GM15510 (cell line): Measurements from ENCODE around the gene SERINC4.

Experiments
- POLR2A ChIP-seq: IDR thresholded peaks from 3 replicates; pipeline ENCODE4 v1.6.1; 2011; ENCODE audit warnings: borderline replicate concordance; ENCODE audit not compliant: insufficient read length; ENCODE audit errors: extremely low read depth

The SERINC4 gene

DNA sequence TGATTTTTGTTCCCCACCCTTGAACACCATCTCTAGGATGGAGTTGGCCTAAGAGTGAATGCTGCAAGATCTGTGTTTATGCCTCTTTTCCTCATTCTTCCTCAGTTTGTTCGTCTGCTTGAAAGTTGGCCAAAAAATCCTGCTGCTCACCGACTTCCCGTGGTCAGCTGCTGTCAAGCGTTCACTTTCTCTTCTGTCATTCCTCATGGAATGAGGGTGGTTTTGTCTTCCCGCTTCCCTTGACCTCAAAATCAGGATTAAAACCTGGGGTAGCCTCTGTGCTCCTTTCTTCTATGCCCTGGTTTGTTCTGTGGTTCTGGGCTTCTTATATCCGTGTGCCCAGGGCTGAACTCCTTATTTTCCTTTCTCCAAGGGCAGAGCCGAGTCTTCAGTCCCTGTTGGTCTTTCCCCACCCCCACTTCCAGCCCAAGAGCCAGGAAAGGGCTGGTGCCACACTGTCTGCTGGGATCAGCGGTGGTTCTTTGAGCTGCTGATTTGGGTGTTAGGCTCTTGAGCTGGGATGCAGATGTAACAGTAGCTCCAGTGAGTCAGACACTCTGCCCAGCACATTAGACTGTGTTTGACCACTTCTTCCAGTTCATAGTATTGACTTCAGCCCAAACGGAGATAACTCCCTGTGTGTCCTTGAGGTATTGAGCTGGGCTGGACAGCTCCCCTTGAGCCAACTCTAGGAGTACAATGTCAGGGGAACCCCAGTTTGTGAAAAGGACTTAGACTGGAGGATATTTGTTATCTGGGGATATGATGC, 5.6 kb downstream of the SERINC4 start:
- no peak for TF ChIP-seq POLR2A

DNA sequence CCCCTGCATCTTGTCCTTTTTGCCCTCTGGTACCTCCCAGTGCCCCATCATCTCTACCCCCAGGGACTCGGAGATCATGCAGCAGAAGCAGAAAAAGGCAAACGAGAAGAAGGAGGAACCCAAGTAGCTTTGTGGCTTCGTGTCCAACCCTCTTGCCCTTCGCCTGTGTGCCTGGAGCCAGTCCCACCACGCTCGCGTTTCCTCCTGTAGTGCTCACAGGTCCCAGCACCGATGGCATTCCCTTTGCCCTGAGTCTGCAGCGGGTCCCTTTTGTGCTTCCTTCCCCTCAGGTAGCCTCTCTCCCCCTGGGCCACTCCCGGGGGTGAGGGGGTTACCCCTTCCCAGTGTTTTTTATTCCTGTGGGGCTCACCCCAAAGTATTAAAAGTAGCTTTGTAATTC, 6.4 kb downstream of the SERINC4 start:
- no peak for TF ChIP-seq POLR2A

DNA sequence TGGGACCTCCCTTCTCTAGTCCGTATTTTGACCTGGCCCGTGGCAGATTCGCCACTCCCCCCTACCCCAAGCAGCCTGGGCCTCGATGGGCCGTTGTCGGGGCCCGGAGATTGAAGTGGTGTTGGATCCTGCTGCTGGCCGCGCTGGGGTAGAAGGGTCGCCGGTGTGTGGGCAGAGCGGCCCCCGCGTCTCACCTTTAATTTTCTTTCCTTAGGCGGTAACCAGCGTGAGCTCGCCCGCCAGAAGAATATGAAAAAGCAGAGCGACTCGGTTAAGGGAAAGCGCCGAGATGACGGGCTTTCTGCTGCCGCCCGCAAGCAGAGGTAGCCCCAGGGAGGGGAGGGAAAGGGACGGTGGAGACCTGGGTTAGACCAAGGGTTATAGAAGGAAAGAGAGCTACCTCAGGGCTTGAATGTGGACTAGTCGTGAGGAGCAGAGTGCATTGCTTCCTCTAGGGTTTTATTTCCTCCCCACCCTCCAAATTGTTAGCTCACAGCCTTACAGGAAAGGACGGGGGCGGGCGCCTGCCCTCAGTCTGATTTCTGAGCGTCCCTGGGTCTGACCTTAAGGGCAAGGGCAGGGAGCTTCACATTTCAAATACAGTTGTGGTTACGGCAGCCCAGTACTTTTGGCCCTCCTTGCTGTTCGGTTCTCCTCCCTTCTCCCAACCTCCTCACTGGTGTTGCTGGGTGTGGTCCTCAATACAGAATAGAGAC, 7.1 kb downstream of the SERINC4 start:
- no peak for TF ChIP-seq POLR2A

DNA sequence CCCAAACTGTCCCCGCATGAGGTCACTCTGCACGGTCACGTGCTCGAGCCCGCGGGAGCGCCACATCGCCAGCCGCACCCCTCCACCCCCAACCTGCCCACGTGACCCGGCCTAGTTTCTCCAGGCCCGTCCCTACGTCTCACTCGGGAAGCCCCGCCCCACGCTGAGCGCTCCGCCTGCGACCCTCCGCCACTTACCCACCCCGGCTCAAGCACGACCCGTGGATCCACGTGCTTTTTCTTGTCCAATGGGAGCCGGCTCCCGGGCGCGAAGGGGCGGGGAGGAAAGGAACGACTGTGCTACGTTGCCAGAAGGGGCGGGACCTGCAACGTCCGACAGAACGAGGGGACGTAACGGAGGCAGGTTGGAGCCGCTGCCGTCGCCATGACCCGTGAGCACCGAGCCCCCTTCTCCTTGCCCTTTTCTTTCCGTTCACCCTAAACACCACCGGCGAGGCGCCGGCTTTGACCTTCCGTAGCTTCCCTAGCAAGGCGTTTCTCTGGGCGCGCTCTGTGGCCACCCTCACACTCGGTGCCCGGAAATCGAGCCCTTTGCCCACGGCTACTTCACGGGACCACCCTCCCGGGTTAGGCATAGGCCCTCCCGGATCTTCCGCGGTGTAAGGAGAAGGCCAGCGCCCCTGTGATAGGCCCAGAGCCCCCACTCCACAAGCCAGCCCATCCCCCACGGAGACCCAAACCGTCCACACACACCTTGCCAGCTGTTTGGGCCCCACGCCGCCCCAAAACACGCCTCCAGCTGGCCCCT, 7.8 kb downstream of the SERINC4 start, which contains the start of gene SERF2:
SERF2 (plus strand) TSS at position 328 of the 768 bp plus-strand sequence; CDS start at position 385, 57 bp downstream.
- peak; percentile 94 for TF ChIP-seq POLR2A

DNA sequence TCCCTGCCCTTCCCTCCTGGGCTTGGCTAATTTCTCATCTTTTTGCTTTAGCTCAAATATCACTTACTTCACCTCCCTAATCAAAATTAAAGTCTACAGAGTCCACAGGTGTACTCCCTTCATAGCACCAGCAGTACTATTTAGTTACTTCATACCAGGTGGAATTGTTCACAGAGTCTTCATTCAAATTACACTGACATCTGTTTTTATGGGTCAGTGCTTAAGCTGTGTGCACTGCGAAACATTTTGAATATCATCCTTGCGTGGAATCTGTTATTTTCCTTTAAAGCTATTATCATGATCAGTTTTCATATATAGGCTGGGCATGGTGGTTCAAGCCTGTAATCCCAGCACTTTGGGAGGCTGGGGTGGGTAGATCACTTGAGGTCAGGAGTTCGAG, 10.6 kb downstream of the SERINC4 start:
- no peak for TF ChIP-seq POLR2A

DNA sequence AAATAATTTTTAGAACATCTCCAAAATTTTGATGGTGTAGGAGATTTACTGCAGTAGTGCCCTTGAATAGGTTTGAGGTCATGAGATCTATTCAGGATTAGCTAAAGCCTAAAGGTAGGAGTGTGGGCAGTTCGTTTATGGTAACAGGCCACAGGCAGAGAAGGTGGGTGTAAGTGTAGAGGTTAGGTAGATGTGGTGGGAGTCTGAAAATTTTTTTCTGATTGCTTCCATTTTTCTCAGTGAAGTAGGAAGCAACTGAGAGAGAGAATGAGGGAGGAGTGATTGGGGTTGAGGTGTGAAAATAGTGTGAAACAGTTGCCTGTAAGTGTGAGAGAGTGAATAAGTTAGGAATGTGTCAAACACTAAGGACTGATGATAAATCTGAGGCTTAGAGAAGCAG, 21.0 kb downstream of the SERINC4 start:
- no peak for TF ChIP-seq POLR2A

DNA sequence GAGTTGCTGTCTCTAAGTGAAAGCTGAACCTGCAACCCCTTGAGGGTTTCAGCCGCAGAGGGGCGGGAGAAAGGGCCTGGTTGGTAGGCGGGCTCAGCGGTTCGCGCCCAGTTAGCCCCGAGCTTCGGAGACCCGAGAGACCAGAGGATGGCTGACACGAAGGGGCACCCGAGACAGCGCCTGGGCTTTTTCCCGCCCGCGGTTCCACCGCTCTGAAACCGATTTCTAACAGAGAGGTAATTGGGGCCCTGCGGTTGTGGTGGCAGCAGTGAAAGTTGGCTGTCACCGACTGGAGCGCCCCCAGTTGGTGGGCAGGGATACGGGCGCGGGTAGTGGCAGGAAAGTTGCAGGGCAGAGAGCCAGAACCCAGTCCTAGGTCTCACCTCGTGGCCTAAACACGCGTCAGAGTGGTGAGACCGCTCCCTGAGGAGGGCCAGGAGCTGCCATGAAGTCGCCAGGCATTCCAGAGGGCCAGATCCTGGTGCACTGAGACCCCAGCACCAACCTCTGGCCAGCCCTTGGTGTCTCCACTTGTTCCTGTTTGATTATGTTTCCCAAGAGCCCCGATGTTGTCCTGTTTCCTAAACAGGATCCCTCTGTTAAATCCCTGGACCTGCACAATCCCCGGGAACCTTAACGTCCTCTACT, 22.6 kb downstream of the SERINC4 start:
- TF ChIP-seq POLR2A = peak; percentile 21

DNA sequence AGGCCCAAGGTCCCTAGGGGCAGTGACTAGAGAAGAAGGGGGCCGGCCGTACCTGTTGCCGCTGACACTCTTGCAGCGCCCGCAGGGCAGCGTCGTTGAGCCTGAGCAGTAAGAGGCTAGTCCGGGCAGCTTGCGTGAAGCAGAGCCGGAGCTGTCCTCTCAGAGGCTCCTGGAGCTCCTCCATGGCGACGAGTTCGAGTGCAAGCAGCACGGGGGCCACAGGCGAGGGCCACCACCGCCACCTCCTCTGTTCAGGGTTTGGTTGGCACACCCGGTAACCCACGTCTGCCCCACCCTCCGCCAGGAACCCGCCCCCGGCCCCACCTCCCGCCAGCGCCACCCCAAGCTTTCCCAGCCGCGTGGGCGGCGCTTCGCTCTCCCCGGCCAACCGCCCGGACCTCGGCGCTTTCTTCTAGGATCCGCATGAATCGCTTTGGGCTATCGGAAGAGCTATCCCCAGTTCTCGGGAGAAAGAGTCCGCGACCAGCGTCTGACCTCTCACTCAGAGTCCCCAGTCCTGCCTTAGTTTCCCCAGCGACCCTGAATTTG, 23.2 kb downstream of the SERINC4 start, which contains the start of gene ELL3:
ELL3 (minus strand) TSS at position 249 of the 549 bp plus-strand sequence; CDS start at position 184, 65 bp downstream.
- peak; percentile 29 for TF ChIP-seq POLR2A

DNA sequence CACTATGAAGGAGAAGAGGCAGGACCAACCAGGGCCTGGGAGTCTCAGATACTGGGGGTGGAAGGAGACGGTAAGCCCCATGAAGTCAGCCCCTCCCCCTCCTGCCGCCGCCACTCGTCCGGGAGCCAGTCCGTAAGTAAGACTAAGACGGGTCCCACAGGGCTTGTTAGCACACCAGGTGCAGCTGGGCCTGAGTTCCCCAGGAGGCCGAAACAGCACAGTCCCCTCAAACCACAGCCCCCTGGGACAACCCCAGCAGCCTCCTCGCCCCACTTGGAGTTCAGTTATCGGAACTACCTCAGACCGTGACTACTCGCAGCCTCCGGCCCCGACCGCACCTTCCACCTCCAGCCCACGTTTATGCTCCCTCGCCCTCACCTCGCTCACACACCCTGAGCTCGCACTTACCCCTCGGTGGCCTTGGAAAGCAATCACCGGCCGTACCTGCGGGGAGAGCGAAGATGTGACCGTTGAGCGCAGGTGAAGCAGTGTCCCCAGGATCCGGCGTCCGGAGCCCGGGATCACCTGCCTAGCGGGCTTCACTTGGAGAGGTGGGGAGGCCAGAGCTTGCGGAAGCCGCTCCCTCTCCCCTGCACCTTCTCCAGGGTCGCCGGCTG, 23.8 kb downstream of the SERINC4 start:
- TF ChIP-seq POLR2A = peak; percentile 34

DNA sequence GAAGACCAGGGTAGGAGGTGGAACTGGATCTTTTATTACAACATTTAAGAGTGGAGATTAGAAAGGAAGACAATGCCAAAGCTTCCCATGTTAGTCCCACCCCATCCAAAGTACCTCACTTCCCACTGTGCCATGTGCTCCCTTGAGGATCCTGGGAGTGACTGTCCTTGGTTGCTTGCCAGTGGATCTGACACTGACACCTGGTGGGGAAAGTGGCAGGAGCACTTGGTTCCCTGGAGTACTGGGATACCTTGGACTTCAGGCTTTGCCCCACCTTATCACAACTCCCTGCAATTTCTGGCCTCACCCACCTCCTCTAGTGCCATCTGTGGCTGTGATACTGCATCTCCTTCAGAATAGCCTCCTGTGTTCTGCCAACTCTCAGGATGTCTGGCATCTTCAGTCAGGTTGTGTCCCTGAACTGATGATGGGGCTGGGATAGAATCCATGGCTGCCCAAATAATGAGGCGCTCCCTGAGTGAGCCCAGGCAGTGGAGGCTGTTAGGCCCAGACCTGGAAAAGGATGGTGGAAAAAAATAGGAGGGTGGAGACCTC, 24.5 kb downstream of the SERINC4 start:
- TF ChIP-seq POLR2A = no peak

DNA sequence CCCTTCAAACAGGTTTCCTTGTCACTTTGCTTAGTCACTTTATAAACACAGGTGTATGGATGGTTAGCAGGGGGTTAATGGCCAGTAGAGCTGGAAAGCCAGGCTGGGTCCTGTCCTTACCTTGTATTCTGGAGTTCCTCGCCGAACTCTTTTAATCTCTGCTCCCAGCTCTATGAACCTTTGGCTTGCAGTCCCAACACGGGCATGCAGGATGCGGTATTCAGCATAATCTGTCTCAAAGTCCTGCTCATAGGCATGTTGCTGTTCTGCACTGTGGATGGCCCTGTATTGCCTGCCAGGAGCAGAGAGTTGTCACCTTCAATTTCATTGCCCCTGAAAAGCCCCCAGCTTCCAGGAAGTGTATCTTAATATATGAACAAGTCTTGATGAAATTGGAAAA, 26.0 kb downstream of the SERINC4 start:
- no peak for TF ChIP-seq POLR2A

DNA sequence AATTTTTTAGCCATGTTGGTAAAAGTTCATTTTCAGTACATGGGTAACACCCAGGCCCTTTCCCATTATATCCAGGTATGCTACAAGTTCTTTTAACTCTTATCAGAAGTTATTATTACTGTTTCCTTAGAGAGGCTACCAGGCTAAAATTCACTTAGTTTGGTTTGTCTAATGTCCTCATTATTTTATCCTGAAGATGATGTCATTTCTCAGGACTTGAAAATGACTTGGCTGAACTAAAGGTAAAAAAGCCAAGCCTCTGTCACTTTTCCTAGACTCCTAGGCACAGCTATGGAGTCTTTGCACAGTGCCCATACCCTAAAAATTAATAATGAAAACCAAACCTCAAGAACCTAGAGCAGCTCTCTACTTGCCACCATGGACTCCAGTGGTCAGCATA, 27.4 kb downstream of the SERINC4 start:
- TF ChIP-seq POLR2A = no peak

DNA sequence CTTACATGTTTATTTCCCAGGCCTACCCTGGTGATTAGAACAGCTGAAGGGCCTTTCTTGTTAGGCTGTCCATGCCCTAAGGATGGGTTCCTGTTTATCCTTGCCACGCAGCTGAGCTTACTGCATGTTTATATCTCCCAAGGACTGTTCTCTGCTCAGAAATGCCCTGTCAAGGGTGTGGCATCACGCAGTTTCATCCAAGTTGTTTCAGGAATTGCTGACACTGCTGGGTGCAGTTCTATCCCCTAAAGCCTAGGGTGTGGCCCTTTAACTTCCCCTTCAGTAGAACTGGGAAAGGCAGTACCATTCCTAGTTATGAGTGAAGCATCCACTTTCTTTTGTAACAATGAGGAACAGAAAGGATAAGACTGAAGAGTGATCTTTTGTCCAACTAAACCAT, 28.2 kb downstream of the SERINC4 start:
- no peak for TF ChIP-seq POLR2A
